Stimulated activated CD4-positive, alpha-beta T cell treated with anti-CD3 and anti-CD28 coated beads, Interleukin-1b, Interleukin-23, amount 100 ng/mL, for 4 hours (primary cell): ENCODE results near the gene MLLT3.
"Not testable (repeated sequence)": the region's sequence is repeated elsewhere in the genome, so short reads cannot be mapped to it uniquely, and the experiment has no call there.

Experiments used
- DNase-seq, 2 donors: peaks; one replicate each; pipeline ENCODE4 v3.0.0-alpha.2; 2020; ENCODE audit warnings: low read depth in 2 of 2

The MLLT3 gene

GRCh38 chr9:20622330-20623020 lies at the start of gene MLLT3:
MLLT3 (minus strand) TSS chr9:20622499.
- DNase-seq, result peak; percentile 94 to 96

GRCh38 chr9:20671635-20672034 lies 49.3 kb upstream of the MLLT3 start:
- DNase-seq, result no peak

- DNase-seq, result no peak
Measured at GRCh38 chr9:20670395-20670794, 48.1 kb upstream of the MLLT3 start.

GRCh38 chr9:20664501-20664900 lies 42.2 kb upstream of the MLLT3 start:
- no peak for DNase-seq

- no peak for DNase-seq
Measured at GRCh38 chr9:20663133-20663532, 40.8 kb upstream of the MLLT3 start.

- DNase-seq, result no peak
Measured at GRCh38 chr9:20662156-20662555, 39.9 kb upstream of the MLLT3 start.

GRCh38 chr9:20659474-20659967 lies 37.2 kb upstream of the MLLT3 start:
- DNase-seq, result no peak

GRCh38 chr9:20658677-20659473 lies 36.6 kb upstream of the MLLT3 start:
- DNase-seq, result no peak

- DNase-seq, result not testable (repeated sequence)
Measured at GRCh38 chr9:20658246-20658667, 36.0 kb upstream of the MLLT3 start.

GRCh38 chr9:20651939-20652338 lies 29.6 kb upstream of the MLLT3 start:
- no peak for DNase-seq

GRCh38 chr9:20650750-20651299 lies 28.5 kb upstream of the MLLT3 start:
- no peak for DNase-seq

- no peak for DNase-seq
Measured at GRCh38 chr9:20650313-20650712, 28.0 kb upstream of the MLLT3 start.

- DNase-seq, result no peak
Measured at GRCh38 chr9:20649381-20649780, 27.1 kb upstream of the MLLT3 start.

- DNase-seq, result no peak
Measured at GRCh38 chr9:20646656-20647055, 24.4 kb upstream of the MLLT3 start.

- no peak for DNase-seq
Measured at GRCh38 chr9:20643660-20644059, 21.4 kb upstream of the MLLT3 start.

- DNase-seq, result no peak
Measured at GRCh38 chr9:20642045-20642444, 19.7 kb upstream of the MLLT3 start.

GRCh38 chr9:20640331-20641187 lies 18.3 kb upstream of the MLLT3 start:
- peak; percentile 65 to 67 for DNase-seq

- DNase-seq, result no peak
Measured at GRCh38 chr9:20636888-20637440, 14.7 kb upstream of the MLLT3 start.

- DNase-seq, result no peak
Measured at GRCh38 chr9:20634895-20635294, 12.6 kb upstream of the MLLT3 start.

- DNase-seq, result no peak
Measured at GRCh38 chr9:20632705-20633104, 10.4 kb upstream of the MLLT3 start.

- DNase-seq, result no peak
Measured at GRCh38 chr9:20630241-20630943, 8.1 kb upstream of the MLLT3 start.
